Trophoblast cell (in vitro differentiated cells and primary cell): ENCODE measurements around the gene TNFRSF6B.
"Not testable (repeated sequence)": the region's sequence is repeated elsewhere in the genome, so short reads cannot be mapped to it uniquely, and the experiment has no call there.

Experiments used
- DNase-seq, 2 donors: peaks; one replicate each; pipeline ENCODE4 v3.0.0-alpha.2; 2016
- H2AFZ ChIP-seq: 2 replicates; pipeline ENCODE4 v1.6.1; 2013; ENCODE audit warnings: low read length, moderate library complexity, mild to moderate bottlenecking; ENCODE audit not compliant: insufficient read depth, poor library complexity
- H2AK5ac ChIP-seq: 2 replicates; pipeline ENCODE4 v1.6.1; 2013; ENCODE audit warnings: mild to moderate bottlenecking, low read length
- H2BK120ac ChIP-seq: 2 replicates; pipeline ENCODE4 v1.6.1; 2013; ENCODE audit warnings: low read length, mild to moderate bottlenecking, moderate library complexity; ENCODE audit not compliant: insufficient read depth, poor library complexity
- H2BK12ac ChIP-seq: 2 replicates; pipeline ENCODE4 v1.6.1; 2013; ENCODE audit warnings: mild to moderate bottlenecking, low read length, moderate library complexity
- H2BK5ac ChIP-seq: 2 replicates; pipeline ENCODE4 v1.6.1; 2013; ENCODE audit warnings: low read length, low read depth, moderate library complexity, mild to moderate bottlenecking; ENCODE audit not compliant: poor library complexity
- H3K14ac ChIP-seq: 2 replicates; pipeline ENCODE4 v1.6.1; 2013; ENCODE audit warnings: mild to moderate bottlenecking, low read length
- H3K18ac ChIP-seq: 2 replicates; pipeline ENCODE4 v1.6.1; 2013; ENCODE audit warnings: mild to moderate bottlenecking, low read length
- H3K23ac ChIP-seq: 2 replicates; pipeline ENCODE4 v1.6.1; 2013; ENCODE audit warnings: low read length
- H3K27ac ChIP-seq: 2 replicates; pipeline ENCODE4 v1.5.1; 2013; ENCODE audit warnings: low read depth, mild to moderate bottlenecking, inconsistent platforms, low read length, moderate library complexity
- H3K27me3 ChIP-seq: 2 replicates; pipeline ENCODE4 v1.6.1; 2013; ENCODE audit warnings: inconsistent platforms, mild to moderate bottlenecking, low read length, moderate library complexity; ENCODE audit not compliant: insufficient read depth
- H3K36me3 ChIP-seq, 2 experiments: 1 replicate in 1 of 2; 2 replicates in 1 of 2; pipeline ENCODE4 v1.6.1; 2013; ENCODE audit warnings: low read length in 2 of 2, mild to moderate bottlenecking in 2 of 2, moderate library complexity in 1 of 2; ENCODE audit not compliant: insufficient read depth in 2 of 2, control insufficient read depth in 1 of 2
- H3K4ac ChIP-seq: 2 replicates; pipeline ENCODE4 v1.6.1; 2013; ENCODE audit warnings: low read depth, mild to moderate bottlenecking, low read length, moderate library complexity
- H3K4me1 ChIP-seq, 2 experiments: 1 replicate in 1 of 2; 2 replicates in 1 of 2; pipeline ENCODE4 v1.6.1; 2013; ENCODE audit warnings: low read length in 2 of 2, mild to moderate bottlenecking in 2 of 2, moderate library complexity in 1 of 2; ENCODE audit not compliant: insufficient read depth in 2 of 2, control insufficient read depth in 1 of 2
- H3K4me2 ChIP-seq: 2 replicates; pipeline ENCODE4 v1.6.1; 2013; ENCODE audit warnings: inconsistent platforms, mild to moderate bottlenecking, low read length, moderate library complexity
- H3K4me3 ChIP-seq: 2 replicates; pipeline ENCODE4 v1.5.1; 2013; ENCODE audit warnings: mild to moderate bottlenecking, low read depth, low read length, inconsistent platforms
- H3K79me1 ChIP-seq: one replicate; pipeline ENCODE4 v1.6.1; 2013; ENCODE audit warnings: low read length
- H3K79me2 ChIP-seq: 2 replicates; pipeline ENCODE4 v1.6.1; 2013; ENCODE audit warnings: low read length, mild to moderate bottlenecking; ENCODE audit not compliant: control insufficient read depth, insufficient read depth, poor library complexity
- H3K9ac ChIP-seq: 2 replicates; pipeline ENCODE4 v1.6.1; 2013; ENCODE audit warnings: mild to moderate bottlenecking, low read length
- H3K9me3 ChIP-seq: 2 replicates; pipeline ENCODE4 v1.6.1; 2013; ENCODE audit warnings: low read depth, mild to moderate bottlenecking, control low read depth, inconsistent platforms, low read length; ENCODE audit not compliant: insufficient read depth
- H4K12ac ChIP-seq: 2 replicates; pipeline ENCODE4 v1.6.1; 2013; ENCODE audit warnings: low read depth, mild to moderate bottlenecking, low read length, moderate library complexity
- H4K8ac ChIP-seq: 2 replicates; pipeline ENCODE4 v1.6.1; 2013; ENCODE audit warnings: low read depth, mild to moderate bottlenecking, low read length, moderate library complexity
- H4K91ac ChIP-seq: one replicate; pipeline ENCODE4 v1.6.1; 2013; ENCODE audit warnings: low read depth, mild to moderate bottlenecking, low read length, moderate library complexity
- WGBS: extraction: QIAGEN DNeasy Blood & Tissue Kit; methylation state at CpG from one replicate; pipeline ENCODE4 v1.1.7; 2013; ENCODE audit warnings: missing lambda C conversion rate; ENCODE audit not compliant: insufficient read length, insufficient coverage; ENCODE audit errors: extremely low coverage; 5-methylcytosine and 5-hydroxymethylcytosine counted together

The TNFRSF6B gene

GRCh38 chr20:63714858-63715257, 18.4 kb downstream of the TNFRSF6B start:
- no peak overlapping the region for H4K12ac ChIP-seq
- H4K8ac ChIP-seq: no peak overlapping the region
- no peaks in the 10 kb centered on the region for H3K27me3 ChIP-seq
- H3K79me1 ChIP-seq: no peaks in the 10 kb centered on the region
- no peak overlapping the region for H3K23ac ChIP-seq
- H2BK12ac ChIP-seq: no peak overlapping the region
- no CpG with 5 or more reads among the region's 5 CpGs for whole genome bisulfite sequencing
- no peak overlapping the region for H3K18ac ChIP-seq
- no peaks in the 10 kb centered on the region for H3K79me2 ChIP-seq
- no peak overlapping the region for H2BK5ac ChIP-seq
- H3K4me2 ChIP-seq: no peak overlapping the region
- no peak for DNase-seq
- H3K36me3 ChIP-seq: peaks cover 35 to 47% of the 10 kb centered on the region in 2 experiments
- H3K4me3 ChIP-seq: no peak overlapping the region
- H2AFZ ChIP-seq: no peak overlapping the region
- no peak overlapping the region for H3K14ac ChIP-seq
- no peak overlapping the region for H2AK5ac ChIP-seq
- H3K9me3 ChIP-seq: peaks cover 3% of the 10 kb centered on the region
- H2BK120ac ChIP-seq: no peak overlapping the region
- H4K91ac ChIP-seq: no peak overlapping the region
- no peak overlapping the region for H3K27ac ChIP-seq
- peak overlapping the region; percentile 75 for H3K4ac ChIP-seq
- H3K9ac ChIP-seq: no peak overlapping the region
- no peaks in the 10 kb centered on the region for H3K4me1 ChIP-seq

- Histone ChIP-seq H3K36me3 (peaks cover 41 to 43% of the 10 kb centered on the region in 2 experiments), H3K9ac (no peak overlapping the region), H3K4me3 (no peak overlapping the region), H3K4me2 (no peak overlapping the region), H3K27ac (no peak overlapping the region), H3K14ac (no peak overlapping the region), H2BK5ac (no peak overlapping the region), H3K79me1 (no peaks in the 10 kb centered on the region), H2BK12ac (no peak overlapping the region), H4K91ac (no peak overlapping the region), H2AK5ac (no peak overlapping the region), H3K4me1 (no peaks in the 10 kb centered on the region), H4K12ac (no peak overlapping the region), H3K4ac (no peak overlapping the region), H3K9me3 (peaks cover 3% of the 10 kb centered on the region), H4K8ac (no peak overlapping the region), H3K23ac (no peak overlapping the region), H2BK120ac (no peak overlapping the region), H3K18ac (no peak overlapping the region), H3K79me2 (no peaks in the 10 kb centered on the region), H2AFZ (no peak overlapping the region), H3K27me3 (no peaks in the 10 kb centered on the region)
- DNase-seq: no peak
- WGBS: no CpG with 5 or more reads among the region's 2 CpGs
Measured at GRCh38 chr20:63718996-63719395, 22.5 kb downstream of the TNFRSF6B start.

DNA sequence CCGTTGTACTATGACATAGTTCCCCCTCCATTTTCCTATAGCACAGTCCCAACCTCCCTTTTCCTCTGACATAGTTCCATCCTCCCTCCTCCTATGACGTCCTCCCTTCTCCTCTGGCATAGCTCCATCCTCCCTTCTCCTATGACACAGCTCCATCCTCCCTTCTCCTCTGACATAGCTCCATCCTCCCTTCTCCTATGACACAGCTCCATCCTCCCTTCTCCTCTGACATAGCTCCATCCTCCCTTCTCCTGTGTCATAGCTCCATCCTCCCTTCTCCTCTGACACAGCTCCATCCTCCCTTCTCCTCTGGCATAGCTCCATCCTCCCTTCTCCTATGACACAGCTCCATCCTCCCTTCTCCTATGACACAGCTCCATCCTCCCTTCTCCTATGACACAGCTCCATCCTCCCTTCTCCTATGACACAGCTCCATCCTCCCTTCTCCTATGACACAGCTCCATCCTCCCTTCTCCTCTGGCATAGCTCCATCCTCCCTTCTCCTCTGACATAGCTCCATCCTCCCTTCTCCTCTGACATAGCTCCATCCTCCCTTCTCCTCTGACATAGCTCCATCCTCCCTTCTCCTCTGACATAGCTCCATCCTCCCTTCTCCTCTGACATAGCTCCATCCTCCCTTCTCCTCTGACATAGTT, 26.6 kb downstream of the TNFRSF6B start:
- not testable (repeated sequence) for H3K4me1 ChIP-seq, H3K4ac ChIP-seq, H3K27me3 ChIP-seq, H3K4me2 ChIP-seq, H4K8ac ChIP-seq, H3K23ac ChIP-seq, H4K12ac ChIP-seq, H3K27ac ChIP-seq, H3K9ac ChIP-seq, H2AK5ac ChIP-seq, H3K4me3 ChIP-seq, H2BK120ac ChIP-seq, H2BK12ac ChIP-seq, DNase-seq, H4K91ac ChIP-seq, H3K9me3 ChIP-seq, H3K79me1 ChIP-seq, H3K14ac ChIP-seq, H3K18ac ChIP-seq, H3K79me2 ChIP-seq, H2AFZ ChIP-seq, H2BK5ac ChIP-seq
- H3K36me3 ChIP-seq: peaks cover 20 to 23% of the 10 kb centered on the region in 2 experiments
- WGBS: no CpG with 5 or more reads among the region's 2 CpGs

- H4K8ac ChIP-seq, H2BK12ac ChIP-seq, H2BK5ac ChIP-seq, H2AK5ac ChIP-seq, H3K27ac ChIP-seq, H3K18ac ChIP-seq, H3K79me1 ChIP-seq, H4K12ac ChIP-seq, H3K4me2 ChIP-seq, H4K91ac ChIP-seq, H3K27me3 ChIP-seq, H3K23ac ChIP-seq, H3K9ac ChIP-seq, H3K79me2 ChIP-seq, H2AFZ ChIP-seq, H3K14ac ChIP-seq, H2BK120ac ChIP-seq, H3K4me1 ChIP-seq, H3K4ac ChIP-seq, H3K4me3 ChIP-seq, DNase-seq, H3K9me3 ChIP-seq: not testable (repeated sequence)
- no CpG with 5 or more reads among the region's 18 CpGs for WGBS
- H3K36me3 ChIP-seq: peaks cover 26 to 31% of the 10 kb centered on the region in 2 experiments
Measured at GRCh38 chr20:63730189-63730733, 33.8 kb downstream of the TNFRSF6B start.
